AG09319 (cell line): ENCODE measurements around the gene TLK2.
"Not testable (repeated sequence)": the region's sequence is repeated elsewhere in the genome, so short reads cannot be mapped to it uniquely, and the experiment has no call there.

Experiments used
- DNase-seq: peaks from one replicate; pipeline ENCODE4 v3.0.0-alpha.2; 2010; ENCODE audit warnings: low read depth; ENCODE audit errors: extremely low read depth
- TF ChIP-seq, protein P1 (sequence below): IDR thresholded peaks from 2 replicates; pipeline ENCODE4 v1.5.1; 2011; ENCODE audit warnings: low read depth, mild to moderate bottlenecking, inconsistent platforms, low read length, moderate library complexity

Gene TLK2

GRCh38 chr17:62588109-62588508 lies 109.5 kb downstream of the TLK2 start:
- TF ChIP-seq, protein P1, sequence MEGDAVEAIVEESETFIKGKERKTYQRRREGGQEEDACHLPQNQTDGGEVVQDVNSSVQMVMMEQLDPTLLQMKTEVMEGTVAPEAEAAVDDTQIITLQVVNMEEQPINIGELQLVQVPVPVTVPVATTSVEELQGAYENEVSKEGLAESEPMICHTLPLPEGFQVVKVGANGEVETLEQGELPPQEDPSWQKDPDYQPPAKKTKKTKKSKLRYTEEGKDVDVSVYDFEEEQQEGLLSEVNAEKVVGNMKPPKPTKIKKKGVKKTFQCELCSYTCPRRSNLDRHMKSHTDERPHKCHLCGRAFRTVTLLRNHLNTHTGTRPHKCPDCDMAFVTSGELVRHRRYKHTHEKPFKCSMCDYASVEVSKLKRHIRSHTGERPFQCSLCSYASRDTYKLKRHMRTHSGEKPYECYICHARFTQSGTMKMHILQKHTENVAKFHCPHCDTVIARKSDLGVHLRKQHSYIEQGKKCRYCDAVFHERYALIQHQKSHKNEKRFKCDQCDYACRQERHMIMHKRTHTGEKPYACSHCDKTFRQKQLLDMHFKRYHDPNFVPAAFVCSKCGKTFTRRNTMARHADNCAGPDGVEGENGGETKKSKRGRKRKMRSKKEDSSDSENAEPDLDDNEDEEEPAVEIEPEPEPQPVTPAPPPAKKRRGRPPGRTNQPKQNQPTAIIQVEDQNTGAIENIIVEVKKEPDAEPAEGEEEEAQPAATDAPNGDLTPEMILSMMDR: no peak
- no peak for DNase-seq

DNA sequence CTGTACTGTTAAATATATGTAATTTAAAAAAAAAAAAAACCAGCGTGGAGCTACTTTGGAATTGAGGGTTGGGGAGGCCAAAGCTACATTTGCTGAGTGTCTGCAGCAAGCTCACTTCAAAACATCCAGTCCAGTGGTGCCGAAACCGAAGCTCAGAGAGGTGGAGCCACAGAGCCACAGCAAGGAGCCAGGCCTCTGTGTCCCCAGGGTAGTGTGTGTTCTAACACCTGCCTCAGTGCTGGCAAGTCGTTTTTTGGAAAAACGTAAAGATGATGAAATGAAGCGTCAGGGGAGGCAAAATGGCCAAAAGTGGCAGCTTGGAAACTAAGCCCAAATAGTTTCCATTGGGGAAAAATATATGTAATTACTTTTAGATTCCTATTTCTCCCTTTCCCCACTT lies 112.7 kb downstream of the TLK2 start:
- no peak for DNase-seq

GRCh38 chr17:62591822-62592221 lies 113.2 kb downstream of the TLK2 start:
- not testable (repeated sequence) for DNase-seq

More for the DNA sequence above, 112.7 kb downstream of the TLK2 start:
- TF ChIP-seq, protein P1: no peak

GRCh38 chr17:62592341-62593099 lies 113.9 kb downstream of the TLK2 start:
- no peak for DNase-seq
- TF ChIP-seq, protein P1: no peak

DNA sequence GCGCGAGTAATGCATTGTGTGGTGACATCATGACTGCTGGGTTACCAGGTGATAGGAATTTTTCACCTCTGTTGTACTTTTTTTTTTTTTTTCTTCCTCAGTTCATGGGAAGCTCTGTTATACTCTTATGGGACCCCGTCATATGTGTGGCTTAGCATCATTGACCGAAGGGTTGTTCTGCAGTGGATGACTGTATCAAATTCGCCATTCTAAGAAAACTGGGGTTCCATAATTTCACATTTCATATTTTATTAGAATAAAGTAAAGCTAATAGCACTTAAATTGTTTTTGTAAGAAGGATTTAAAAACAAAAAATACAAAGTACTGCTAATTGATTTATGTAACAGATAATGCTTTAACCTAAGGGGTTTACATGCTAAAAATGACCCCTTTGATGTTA lies 116.9 kb downstream of the TLK2 start:
- no peak for DNase-seq
- TF ChIP-seq, protein P1: no peak

DNA sequence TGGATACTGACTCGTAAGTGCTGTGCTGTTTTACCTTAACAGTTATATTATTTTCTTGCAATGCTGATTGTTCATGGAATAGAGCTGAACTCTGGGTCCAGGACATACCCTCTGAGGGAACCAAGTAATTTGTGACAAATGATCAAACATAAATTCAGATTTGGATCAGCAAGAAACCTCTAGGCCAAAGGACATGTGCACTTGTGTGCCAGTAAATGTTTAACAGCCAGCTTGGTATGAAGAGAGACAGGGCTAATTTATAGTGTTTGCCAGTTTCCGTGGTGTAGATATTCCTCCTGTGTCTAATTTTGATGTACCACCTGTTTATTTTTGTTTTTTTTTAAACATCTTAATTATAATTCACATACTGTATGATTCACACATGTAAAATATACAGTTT lies 118.0 kb downstream of the TLK2 start:
- DNase-seq: no peak
- TF ChIP-seq, protein P1: no peak

- TF ChIP-seq, protein P1: no peak
Observed at GRCh38 chr17:62597150-62597549, 118.5 kb downstream of the TLK2 start.

DNA sequence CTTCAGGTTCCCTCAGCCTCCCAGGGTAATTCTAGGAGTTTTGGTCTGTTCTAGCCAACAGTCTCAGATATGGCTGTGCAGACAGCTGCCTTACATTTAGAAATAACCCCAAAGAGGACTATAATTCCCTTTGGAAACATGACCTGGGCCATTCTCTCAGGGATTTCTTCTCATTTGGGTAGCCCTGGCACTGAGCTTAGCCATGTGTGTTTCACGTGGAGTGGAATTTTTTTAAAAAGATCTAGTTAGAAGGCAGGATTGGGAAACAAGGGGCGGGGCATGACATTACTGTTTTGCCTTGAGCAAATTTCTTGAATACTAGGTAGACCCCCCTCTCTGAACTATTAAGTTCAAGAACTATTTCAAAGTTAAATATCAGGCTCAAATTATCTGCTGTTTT lies 119.3 kb downstream of the TLK2 start:
- TF ChIP-seq, protein P1: no peak
- peak; percentile 76 for DNase-seq

More at GRCh38 chr17:62597150-62597549, 118.5 kb downstream of the TLK2 start:
- no peak for DNase-seq
